HG03095 (cell line): ENCODE measurements around the gene PGPEP1.
"Not testable (repeated sequence)": the region's sequence is repeated elsewhere in the genome, so short reads cannot be mapped to it uniquely, and the experiment has no call there.

Experiments used
- ATAC-seq: cut with Tn5 transposase; IDR thresholded peaks from one replicate; pipeline ENCODE4 v1.9.1; 2021; ENCODE audit warnings: moderate library complexity; ENCODE audit not compliant: unreplicated experiment

The PGPEP1 gene

DNA sequence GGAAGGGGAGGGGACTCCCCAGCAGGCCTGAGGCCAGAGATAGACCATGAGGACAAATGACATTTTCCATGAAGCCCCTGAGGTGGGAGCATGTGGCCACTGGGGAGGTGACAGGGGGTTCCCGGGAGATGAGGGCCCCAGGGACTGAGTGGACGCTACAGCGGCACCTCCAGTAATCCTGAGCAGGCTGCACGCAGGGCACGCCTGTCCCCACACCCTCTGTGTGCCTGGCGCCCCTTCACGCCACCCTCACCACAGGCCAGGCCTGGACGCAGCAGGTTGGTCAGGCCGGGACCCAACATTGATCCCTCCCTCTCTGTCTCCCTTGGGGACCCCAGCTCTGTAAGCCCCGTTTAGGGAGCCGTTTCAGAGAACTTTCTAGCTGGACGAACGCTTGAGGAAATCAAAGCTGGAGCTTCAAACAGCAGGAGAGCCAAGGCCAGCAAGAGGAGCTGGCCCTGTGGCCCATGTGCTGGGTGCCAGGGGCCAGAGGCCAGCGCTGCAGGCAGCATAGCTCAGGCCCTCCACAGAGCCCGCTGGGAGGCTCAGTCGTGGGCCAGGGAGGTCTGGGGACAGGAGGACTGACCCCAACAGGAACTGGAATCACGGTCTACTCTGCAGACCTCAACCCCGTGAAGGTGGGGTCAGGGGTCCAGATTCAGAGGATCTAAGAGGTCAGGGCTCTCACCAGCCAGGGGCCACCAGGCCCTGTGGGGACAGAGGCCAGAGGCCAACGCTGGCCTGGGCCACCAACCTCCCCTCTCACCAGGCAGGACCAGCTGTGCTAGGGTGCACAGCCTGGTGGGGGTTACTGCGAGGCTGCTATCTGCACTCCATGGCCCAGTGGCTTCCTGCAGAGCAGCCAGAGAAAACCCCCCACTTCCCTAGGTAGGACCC is 32.1 kb upstream of the PGPEP1 start:
- no peak for ATAC-seq

- no peak for ATAC-seq
These were observed 31.5 kb upstream of the PGPEP1 start for GRCh38 chr19:18308948-18309325.

- ATAC-seq: no peak
These were observed 30.8 kb upstream of the PGPEP1 start for GRCh38 chr19:18309525-18310064.

GRCh38 chr19:18310118-18310909 is 30.1 kb upstream of the PGPEP1 start:
- no peak for ATAC-seq

GRCh38 chr19:18310966-18311365 is 29.4 kb upstream of the PGPEP1 start:
- ATAC-seq: no peak

DNA sequence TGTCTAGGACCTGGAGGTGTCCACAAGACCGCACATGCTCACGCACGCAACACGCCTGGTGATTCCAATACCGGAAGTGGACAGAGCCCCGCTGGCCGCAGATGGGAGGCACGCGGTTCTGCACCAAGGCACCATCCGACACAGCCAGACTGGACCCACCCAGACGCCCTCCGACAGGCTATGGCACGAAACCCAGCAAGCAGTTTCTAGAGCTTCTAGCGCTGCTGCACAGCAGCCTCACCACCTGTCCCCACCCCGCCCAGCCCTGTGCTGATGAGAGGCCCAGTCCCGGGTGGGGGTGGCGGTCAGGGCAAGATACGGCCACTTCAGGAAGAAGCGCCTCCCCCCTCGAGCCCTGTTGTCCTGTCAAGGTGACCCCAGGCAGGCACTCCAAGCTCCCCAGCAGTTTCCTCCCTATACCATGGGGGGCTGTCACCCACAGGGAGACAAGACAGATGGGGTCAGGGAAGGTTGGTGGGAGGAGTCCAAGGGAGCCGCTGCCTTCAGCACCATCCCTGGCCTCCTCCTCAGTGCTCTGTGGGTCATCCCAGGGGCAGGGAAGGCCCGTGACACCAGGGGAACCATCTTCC is 28.8 kb upstream of the PGPEP1 start:
- no peak for ATAC-seq

DNA sequence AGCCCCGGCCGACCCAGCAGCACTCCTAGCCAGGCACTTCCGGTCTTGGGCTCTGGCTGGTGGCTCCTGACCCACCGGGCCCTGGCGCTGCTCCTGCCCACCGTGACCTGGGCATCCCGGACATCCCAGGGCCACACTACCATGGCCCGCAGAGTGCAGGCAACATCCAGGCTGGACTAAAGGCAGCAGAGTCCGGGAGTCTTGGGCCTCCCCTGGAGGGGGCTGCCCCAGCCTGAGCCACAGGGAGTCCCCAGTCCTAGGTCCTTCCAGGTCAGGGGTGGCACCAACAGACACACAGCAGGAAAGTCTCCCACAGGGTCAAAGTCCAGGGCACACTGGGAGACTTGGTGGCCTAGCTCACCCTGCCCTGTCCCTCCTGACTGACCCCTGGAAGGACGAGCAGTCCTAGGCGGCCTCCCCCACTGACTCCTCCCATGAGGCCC is 28.3 kb upstream of the PGPEP1 start:
- no peak for ATAC-seq

DNA sequence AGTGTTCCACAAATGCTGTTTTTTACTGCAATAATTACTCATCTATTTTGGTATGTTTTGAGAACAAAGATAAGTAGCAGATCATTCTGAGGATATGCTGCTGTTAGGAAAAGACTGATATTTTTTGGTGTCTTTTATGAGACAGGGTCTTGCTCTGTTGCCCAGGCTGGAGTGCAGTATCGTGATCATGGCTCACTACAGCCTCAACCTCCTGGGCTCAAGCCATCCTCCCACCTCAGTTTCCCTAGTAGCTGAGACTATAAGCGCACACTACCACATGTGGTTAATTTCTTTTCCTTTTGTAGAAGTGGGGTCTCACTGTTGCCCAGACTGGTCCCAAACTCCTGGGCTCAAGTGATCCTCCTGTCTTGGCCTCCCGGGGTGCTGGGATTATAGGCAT is 27.0 kb upstream of the PGPEP1 start:
- no peak for ATAC-seq

DNA sequence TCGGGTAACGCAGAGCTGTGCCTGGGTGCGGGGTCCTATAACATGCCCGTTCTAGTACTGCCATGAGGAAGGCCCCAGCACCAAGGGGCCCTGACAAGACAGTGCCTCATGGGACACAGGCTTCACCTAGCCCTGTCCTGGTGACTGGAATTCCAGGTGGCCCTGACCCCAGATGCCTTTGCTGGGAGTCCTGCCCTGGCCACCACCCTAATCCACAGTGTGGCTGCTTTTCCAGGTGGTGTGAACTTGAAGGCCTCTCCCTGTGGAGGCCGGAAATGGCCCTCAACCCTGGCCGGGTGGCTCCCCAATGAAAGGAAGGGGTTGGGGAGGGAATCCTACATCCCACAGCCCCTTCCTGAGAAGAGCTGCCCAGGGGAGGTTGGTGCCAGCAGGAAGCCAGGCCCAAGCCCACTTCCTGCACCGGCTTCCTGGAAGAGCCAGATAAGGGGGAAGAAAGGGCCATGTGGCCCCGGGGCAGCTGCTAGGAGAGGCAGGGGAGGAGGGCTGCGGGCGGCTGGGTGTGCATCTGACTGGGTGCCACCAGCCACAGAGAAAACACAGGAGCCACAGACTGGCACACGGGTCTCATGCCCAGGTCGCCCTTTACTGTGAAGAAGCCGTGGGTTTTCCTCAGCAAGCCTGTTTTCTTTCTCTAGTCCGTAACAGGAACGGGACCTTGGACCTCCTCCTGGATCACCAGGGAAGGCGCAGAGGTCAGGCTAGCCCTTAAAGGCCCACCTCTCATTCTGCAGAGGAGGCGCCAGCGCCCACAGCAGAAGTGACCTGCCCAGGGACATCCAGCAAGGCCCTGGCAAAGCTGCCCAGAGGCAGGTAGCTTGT is 22.2 kb upstream of the PGPEP1 start:
- ATAC-seq: no peak

GRCh38 chr19:18319591-18320135 is 20.7 kb upstream of the PGPEP1 start:
- no peak for ATAC-seq

DNA sequence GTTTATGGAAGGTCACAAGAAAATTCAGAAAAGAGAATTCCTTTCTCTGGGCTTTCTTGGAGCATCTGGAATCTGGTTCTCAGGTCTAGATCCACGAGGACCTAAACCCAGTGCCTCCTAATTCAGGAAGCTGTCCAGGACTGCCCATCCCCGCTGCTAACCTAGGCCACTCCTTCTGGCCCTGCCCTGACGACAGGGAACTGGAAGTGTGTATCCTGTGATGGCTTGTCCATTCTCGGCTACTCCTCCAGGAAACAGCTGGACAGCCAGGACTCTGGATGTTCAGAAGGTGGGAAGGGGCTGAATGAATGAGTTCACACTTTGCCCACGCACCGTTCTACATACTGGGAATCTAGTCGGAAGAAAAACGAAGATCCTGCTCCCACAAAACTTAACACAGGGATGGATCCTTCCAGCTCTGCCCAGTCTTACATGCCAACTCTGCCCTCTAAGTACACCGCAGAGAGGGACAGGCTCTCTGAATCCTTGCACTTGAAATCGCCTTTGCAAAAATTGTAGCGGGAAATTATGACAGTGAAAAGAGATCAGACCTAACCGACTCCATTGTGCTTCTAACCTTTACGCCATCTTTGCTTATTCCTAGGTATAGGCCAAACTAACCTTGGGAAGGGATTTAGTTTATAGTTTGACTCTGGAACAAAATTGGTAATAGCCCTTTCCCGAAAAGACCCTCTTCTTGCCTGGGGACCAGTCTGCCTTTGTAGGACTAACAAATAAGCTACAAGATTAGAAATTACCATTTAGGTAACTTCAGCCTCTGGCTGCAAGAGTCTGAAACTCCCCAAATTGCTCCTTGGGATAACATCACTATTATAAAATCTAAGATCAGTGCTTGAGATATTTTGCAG is 19.3 kb upstream of the PGPEP1 start:
- ATAC-seq: no peak

- no peak for ATAC-seq
These were observed 18.7 kb upstream of the PGPEP1 start for GRCh38 chr19:18321734-18322102.

- ATAC-seq: no peak
These were observed 18.1 kb upstream of the PGPEP1 start for GRCh38 chr19:18322318-18322758.

- peak; percentile 86 for ATAC-seq
These were observed 17.5 kb upstream of the PGPEP1 start, which contains the start of gene LSM4 for GRCh38 chr19:18322759-18323460. LSM4 (minus strand) TSS chr19:18323076; CDS start chr19:18323020, 56 bp downstream.

DNA sequence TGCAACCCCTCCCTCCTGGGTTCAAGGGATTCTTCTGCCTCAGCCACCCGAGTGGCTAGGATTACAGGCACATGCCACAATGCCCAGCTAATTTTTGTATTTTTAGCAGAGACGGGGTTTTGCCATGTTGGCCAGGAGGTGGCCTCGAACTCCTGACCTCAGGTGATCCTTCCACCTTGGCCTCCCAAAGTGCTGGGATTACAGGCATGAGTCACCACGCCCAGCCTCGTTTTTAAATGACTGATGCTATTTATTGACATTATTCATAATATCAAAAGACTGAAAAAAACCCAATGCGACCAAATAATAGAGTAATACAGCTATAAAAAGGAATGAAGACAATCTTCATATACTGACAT is 16.0 kb upstream of the PGPEP1 start:
- ATAC-seq: not testable (repeated sequence)

DNA sequence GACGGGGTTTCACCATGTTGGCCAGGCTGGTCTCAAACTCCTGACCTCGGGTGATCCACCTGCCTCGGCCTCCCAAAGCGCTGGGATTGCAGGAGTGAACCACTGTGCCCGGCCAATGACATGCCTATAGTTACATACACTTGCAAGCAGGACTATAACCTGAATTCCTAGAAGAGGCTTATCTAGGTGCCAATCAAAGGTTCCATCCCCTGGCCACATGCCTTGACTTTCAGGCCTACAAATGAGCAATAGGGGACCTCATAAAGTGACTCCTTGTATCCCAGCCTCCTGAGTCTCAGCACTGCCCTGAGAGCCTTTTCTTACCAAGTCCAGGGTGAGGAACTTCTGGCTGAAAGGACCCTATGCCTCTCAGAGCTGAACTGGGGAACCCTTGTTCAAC is 13.6 kb upstream of the PGPEP1 start:
- no peak for ATAC-seq

DNA sequence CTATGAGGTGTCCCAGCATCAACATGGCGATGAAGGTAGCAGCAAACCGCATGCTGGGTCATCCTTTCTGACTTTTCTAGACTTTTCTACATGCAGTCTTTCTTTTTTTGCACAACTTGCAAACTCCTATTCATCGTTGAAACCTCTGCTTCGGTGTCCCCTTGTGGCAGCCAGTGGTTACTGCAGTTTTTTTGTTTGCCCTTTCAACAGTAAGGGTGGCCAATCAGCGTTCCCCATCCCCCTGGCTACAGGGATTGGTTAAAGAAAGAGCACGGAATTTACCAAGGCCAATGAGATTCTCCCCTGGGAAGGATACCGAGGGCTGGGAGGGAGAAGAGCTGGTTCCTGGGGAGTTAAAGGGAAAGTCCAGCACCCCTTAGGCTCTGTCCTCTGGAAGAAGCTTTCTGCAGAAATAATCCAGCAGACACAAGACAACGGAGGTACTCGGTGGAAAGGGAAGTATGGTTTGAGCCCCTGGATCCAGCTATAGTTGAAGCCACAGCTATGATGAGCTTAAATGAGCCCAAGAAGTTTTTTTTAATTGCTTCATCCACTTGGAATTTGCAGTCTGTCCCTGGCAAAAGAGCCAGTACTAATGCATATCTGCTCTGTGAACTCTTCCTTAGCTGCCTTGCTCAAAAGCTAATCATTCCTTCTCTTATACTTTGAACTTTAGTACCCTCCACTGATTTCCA is 11.9 kb upstream of the PGPEP1 start:
- ATAC-seq: peak; percentile 74

DNA sequence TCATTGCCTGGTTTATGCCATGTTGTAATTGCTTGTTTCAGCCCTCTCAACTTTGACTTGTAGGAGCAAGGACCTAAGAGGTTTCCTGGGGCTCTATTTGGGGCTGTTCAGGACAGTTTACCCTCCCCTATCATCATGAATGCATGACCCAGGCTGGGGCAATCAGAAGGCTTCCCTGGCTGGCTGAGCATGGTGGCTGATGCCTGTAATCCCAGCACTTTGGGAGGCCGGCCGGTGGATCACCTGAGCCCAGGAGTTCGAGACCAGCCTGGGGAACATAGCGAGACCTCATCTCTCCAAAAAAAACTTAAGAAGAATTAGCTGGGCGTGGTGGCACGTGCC is 11.4 kb upstream of the PGPEP1 start:
- ATAC-seq: no peak
